Pancreas (tissue), 10 donors: ENCODE results near the gene RBMS3. TPM values are rescaled to one million over a fixed set of nuclear protein-coding genes. Genes with fewer than 3 reads are reported as not detected.

Experiments used
- ATAC-seq, 4 donors: fragments of 200-7000 bp; cut with Tn5 transposase; one replicate each; pipeline versions ENCODE4 v1.8.0 to v1.9.1; 2020; ENCODE audit warnings: mild to moderate bottlenecking in 4 of 4, moderate library complexity in 4 of 4
- DNase-seq, 6 donors: peaks; one replicate each; pipeline ENCODE4 v3.0.0-alpha.2; 2020
- FAIRE-seq: peaks from 2 replicates; lab custom pipeline; 2012; peaks lifted over from hg19 to GRCh38; lab: Jason Lieb, UNC
- H3K27ac ChIP-seq, 4 donors: fragments of 200-600 bp; sonication (generic); 1 replicate in 3 of 4; 2 replicates in 1 of 4; pipeline versions ENCODE4 v1.5.0 to v1.8.0; 2020
- H3K27me3 ChIP-seq, 4 donors: fragments of 200-600 bp; one replicate each; pipeline ENCODE4 v1.8.0; 2021
- H3K36me3 ChIP-seq, 3 donors: fragments of 200-600 bp; sonication (generic) in 1 of 3; one replicate each; pipeline versions ENCODE4 v1.5.0 to v1.8.0; 2020 to 2021
- H3K4me1 ChIP-seq, 3 donors: fragments of 200-600 bp; one replicate each; pipeline ENCODE4 v1.8.0; 2021
- H3K4me3 ChIP-seq, 4 donors: fragments of 200-600 bp; sonication (generic) in 2 of 4; one replicate each; pipeline versions ENCODE4 v1.5.0 to v1.8.0; 2020 to 2021
- H3K9me3 ChIP-seq, 4 donors: fragments of 200-600 bp; one replicate each; pipeline ENCODE4 v1.8.0; 2021
- WGBS, 2 donors: extraction: QIAGEN DNeasy Blood & Tissue Kit; methylation state at CpG; one replicate each; pipeline ENCODE4 v1.1.7; 2013; 5-methylcytosine and 5-hydroxymethylcytosine counted together
- intact Hi-C, 3 donors: fragments of 100-400 bp; cut with DNase I; formaldehyde crosslinking; loops; one replicate each; pipeline versions ENCODE4 v1.11.1 to v1.14.2; 2022
- polyA plus RNA-seq, 2 donors: library from polyadenylated mRNA; stranded (reverse); fragments of 200-250 nt; gene quantifications; one replicate each; pipeline ENCODE4 v1.2.3, GENCODE V29; 2013
- total RNA-seq, 6 donors: library from RNA; stranded (reverse); fragmentation: NEBNext Ultra II Directional in 4 of 6; extraction: Animal tissue kit (Norgen Biotek cat#: 25700) in 4 of 6; gene quantifications; one replicate each; pipeline versions ENCODE4 v1.2.1 to v1.2.4, GENCODE V29; 2021 to 2023
- TF ChIP-seq, protein P1 (sequence below), 4 donors: fragments of 200-600 bp; sonication (generic) in 3 of 4; IDR thresholded peaks; one replicate each; pipeline versions ENCODE4 v1.5.0 to v1.8.0; 2021; ENCODE audit warnings: antibody characterized with exemption in 4 of 4
- donor health status: healthy with polysubstance abuse.
- donor health status: DM: no; HTN: no; CAD: no; lungs with moderate emphysema.
- donor health status: DM: no; HTN: no; CAD: no.
- donor health status: control.
- donor health status: control.
- donor health status: Bipolar disorder and iron deficiency.
- donor health status: DM: yes; HTN: yes; CAD: no.
- donor health status: DM: no; HTN: no; CAD: no.
- donor health status: DM: no; HTN: no; CAD: no.
- donor health status: DM: yes; HTN: yes; CAD: no.

The RBMS3 gene
- total and polyA plus RNA-seq, 8 donors, result 4.0 to 10.0 (median 6.6) TPM

DNA sequence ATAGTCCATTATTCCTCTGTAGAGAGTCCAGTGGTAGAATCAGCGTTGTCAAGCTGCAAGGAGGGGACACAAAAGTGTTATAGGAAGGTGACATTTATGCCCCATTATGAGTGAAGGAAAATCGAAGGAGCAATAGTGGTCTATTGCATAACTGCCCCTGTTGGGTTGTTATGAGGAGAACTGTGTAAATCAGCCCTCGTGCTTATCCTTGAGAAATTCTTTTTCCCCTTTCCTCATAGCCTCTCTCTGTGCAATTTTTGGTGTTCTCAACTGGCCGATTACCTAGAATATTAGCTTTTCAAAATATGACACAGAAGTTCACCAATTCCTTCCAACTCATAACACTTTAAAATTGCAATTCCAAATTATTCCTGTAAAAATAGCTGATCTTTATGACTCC is 286.6 kb downstream of the RBMS3 start:
- Histone ChIP-seq H3K27ac (no peak overlapping the region), H3K9me3 (no peaks in the 10 kb centered on the region), H3K4me1 (no peaks in the 10 kb centered on the region), H3K27me3 (no peaks in the 10 kb centered on the region), H3K4me3 (no peak overlapping the region), H3K36me3 (no peaks in the 10 kb centered on the region)
- ATAC-seq (no peak), FAIRE-seq (no peak), DNase-seq (no peak)
- TF ChIP-seq, protein P1, sequence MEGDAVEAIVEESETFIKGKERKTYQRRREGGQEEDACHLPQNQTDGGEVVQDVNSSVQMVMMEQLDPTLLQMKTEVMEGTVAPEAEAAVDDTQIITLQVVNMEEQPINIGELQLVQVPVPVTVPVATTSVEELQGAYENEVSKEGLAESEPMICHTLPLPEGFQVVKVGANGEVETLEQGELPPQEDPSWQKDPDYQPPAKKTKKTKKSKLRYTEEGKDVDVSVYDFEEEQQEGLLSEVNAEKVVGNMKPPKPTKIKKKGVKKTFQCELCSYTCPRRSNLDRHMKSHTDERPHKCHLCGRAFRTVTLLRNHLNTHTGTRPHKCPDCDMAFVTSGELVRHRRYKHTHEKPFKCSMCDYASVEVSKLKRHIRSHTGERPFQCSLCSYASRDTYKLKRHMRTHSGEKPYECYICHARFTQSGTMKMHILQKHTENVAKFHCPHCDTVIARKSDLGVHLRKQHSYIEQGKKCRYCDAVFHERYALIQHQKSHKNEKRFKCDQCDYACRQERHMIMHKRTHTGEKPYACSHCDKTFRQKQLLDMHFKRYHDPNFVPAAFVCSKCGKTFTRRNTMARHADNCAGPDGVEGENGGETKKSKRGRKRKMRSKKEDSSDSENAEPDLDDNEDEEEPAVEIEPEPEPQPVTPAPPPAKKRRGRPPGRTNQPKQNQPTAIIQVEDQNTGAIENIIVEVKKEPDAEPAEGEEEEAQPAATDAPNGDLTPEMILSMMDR (IDR thresholded peaks at IDR 0.05), result no peak
- intact Hi-C loops, result no loop called here
- 53 to 70% methylated on average over 4 of the region's 4 CpGs for WGBS, 2 donors

DNA sequence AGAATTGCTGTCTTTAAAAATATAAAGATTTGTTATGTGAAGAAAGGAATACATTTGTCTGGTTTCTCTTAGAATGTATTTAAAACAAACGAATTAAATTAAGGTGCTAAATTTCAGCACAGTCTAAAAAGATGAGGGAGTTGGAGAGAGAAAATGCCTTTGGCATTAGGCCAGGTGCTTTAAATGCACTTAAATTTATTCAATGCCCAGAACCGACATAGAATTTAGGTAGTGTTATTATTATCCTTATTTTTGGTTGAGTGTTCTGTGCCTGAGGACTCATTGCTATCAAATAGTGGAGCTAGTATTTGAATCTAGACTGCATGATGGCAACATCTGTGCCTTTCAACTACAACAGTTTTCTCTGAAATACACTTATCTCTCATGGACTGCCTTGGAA is 287.5 kb downstream of the RBMS3 start:
- FAIRE-seq (no peak), ATAC-seq (no peak), DNase-seq (no peak)
- intact Hi-C loops, result no loop called here
- no peaks in the 10 kb centered on the region for H3K27me3 ChIP-seq
- H3K4me3 ChIP-seq, result no peak overlapping the region
- H3K27ac ChIP-seq, result no peak overlapping the region
- 45 to 60% methylated on average over 2 of the region's 2 CpGs for whole genome bisulfite sequencing, 2 donors
- TF ChIP-seq, protein P1 (IDR thresholded peaks at IDR 0.05), result no peak
- H3K4me1 ChIP-seq, result no peaks in the 10 kb centered on the region
- H3K9me3 ChIP-seq, result no peaks in the 10 kb centered on the region
- H3K36me3 ChIP-seq, result no peaks in the 10 kb centered on the region

DNA sequence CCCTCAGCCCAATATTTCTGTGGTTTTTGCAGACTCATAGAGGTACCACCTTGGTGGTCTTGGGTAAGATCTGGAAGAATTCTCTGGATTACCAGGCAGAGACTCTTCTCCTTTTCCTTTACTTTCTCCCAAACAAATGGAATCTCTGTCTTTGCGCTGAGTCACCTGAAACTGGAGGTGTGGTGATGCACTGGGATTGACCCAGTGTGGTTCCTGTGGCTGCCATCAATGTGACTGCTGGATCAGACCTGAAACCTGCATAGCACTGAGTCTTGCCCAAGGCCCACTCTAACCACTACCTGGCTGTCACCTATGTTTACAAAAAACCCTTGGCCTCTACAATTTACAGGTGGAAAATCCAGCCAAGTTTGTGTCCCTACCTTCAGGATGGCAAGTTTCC is 295.3 kb downstream of the RBMS3 start:
- Histone ChIP-seq H3K4me3 (no peak overlapping the region), H3K9me3 (no peaks in the 10 kb centered on the region), H3K4me1 (no peaks in the 10 kb centered on the region), H3K27me3 (no peaks in the 10 kb centered on the region), H3K36me3 (no peaks in the 10 kb centered on the region), H3K27ac (no peak overlapping the region)
- ATAC-seq (no peak), FAIRE-seq (no peak), DNase-seq (no peak)
- intact Hi-C loops, result no loop called here
- TF ChIP-seq, protein P1 (IDR thresholded peaks at IDR 0.05), result no peak
- WGBS, 2 donors, result 83 to 88% methylated on average over 1 of the region's 1 CpG

DNA sequence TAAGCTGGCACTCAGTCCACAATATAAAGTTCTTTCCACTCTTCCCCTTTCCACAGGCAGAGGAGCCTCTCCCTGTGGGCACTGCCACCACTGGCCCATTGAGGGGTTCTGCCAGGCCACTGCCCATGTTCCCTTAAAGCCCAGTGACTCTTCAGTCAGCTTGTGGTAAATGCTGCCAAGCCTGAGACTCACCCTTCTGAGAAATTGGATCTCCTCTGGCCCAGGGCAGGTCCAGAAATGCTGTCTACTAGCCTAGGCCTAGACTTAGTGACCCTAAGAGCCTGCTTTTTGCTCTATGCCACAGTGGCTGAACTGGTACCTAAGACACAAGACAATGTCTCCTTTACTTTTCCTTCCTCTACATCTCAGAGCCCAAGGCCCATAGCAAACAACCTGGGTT is 295.8 kb downstream of the RBMS3 start:
- no peak for FAIRE-seq
- intact Hi-C loops, result no loop called here
- DNase-seq, result no peak
- Histone ChIP-seq H3K4me3 (no peak overlapping the region), H3K36me3 (no peaks in the 10 kb centered on the region), H3K27me3 (no peaks in the 10 kb centered on the region), H3K4me1 (no peaks in the 10 kb centered on the region), H3K9me3 (no peaks in the 10 kb centered on the region), H3K27ac (no peak overlapping the region)
- TF ChIP-seq, protein P1 (IDR thresholded peaks at IDR 0.05), result no peak
- ATAC-seq, result no peak

DNA sequence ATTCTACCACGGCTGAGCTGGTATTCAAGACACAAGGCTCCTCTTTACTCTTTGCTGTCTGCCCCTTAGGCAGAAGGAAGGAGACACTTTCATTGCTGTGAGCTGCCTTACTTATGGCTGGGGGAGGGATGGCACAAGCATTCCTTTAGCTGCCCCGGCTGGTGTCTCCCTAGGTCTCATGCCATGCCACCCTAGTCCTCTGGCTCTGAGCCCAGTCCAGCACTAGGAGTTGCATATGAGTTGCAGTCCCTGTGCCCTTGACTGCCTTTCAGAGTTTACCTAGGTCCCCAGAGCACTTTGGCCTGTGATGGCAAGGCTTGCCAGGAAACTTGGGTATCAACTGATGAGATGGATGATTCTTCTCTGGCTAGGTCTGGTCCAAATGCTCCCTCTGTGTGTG is 296.4 kb downstream of the RBMS3 start:
- H3K4me1 ChIP-seq, result no peaks in the 10 kb centered on the region
- no peak overlapping the region for H3K4me3 ChIP-seq
- WGBS, 2 donors, result 63 to 75% methylated on average over 2 of the region's 2 CpGs
- intact Hi-C loops, result no loop called here
- H3K27me3 ChIP-seq, result no peaks in the 10 kb centered on the region
- ATAC-seq (no peak), DNase-seq (peak in 2 of 6 donors; percentile 22 to 43), FAIRE-seq (no peak)
- TF ChIP-seq, protein P1 (IDR thresholded peaks at IDR 0.05), result no peak
- no peaks in the 10 kb centered on the region for H3K9me3 ChIP-seq
- H3K27ac ChIP-seq, result no peak overlapping the region
- H3K36me3 ChIP-seq, result no peaks in the 10 kb centered on the region
